Measurements from ENCODE around the gene AGMO.

- TF ChIP-seq CTCF (IDR thresholded peaks at IDR 0.05; ENCODE audit: low read depth, low read length, poor library complexity, severe bottlenecking) (no peak), EZH2phosphoT487 (IDR thresholded peaks at IDR 0.05; ENCODE audit: borderline replicate concordance, low read length) (no peak)
Measured at GRCh38 chr7:15566476-15566875, 4.7 kb upstream of the AGMO start.
